HCT116 (cell line): ENCODE measurements around the gene CROT.

Source experiments
- EGR1 ChIP-seq: IDR thresholded peaks from 2 replicates; pipeline ENCODE4 v1.6.1; 2012; ENCODE audit warnings: low read depth
- EZH2 ChIP-seq: fragments of 200-600 bp; sonication (generic); IDR thresholded peaks from 2 replicates; pipeline ENCODE4 v1.6.1; 2017; ENCODE audit warnings: antibody characterized with exemption, mixed run types
- EZH2phosphoT487 ChIP-seq: fragments of 200-600 bp; IDR thresholded peaks from 2 replicates; pipeline ENCODE4 v1.6.1; 2018; ENCODE audit warnings: antibody characterized with exemption, borderline replicate concordance
- POLR2A ChIP-seq: IDR thresholded peaks from 2 replicates; pipeline ENCODE4 v1.7.0; 2011; ENCODE audit warnings: borderline replicate concordance; ENCODE audit not compliant: insufficient read depth, insufficient read length; ENCODE audit errors: extremely low read depth
- POLR2AphosphoS5 ChIP-seq: IDR thresholded peaks from 2 replicates; pipeline ENCODE4 v1.6.1; 2011; ENCODE audit warnings: mild to moderate bottlenecking, low read depth, low read length, moderate library complexity
- TF ChIP-seq, protein P1 (sequence below), 3 experiments: fragments of 200-600 bp in 1 of 3; sonication (generic) in 1 of 3; IDR thresholded peaks in 2 of 3; conservative IDR thresholded peaks in 1 of 3; 2 replicates each; pipeline ENCODE4 v1.5.1; 2012 to 2017; ENCODE audit warnings: low read depth in 2 of 3, low read length in 2 of 3, antibody characterized with exemption in 1 of 3, borderline replicate concordance in 1 of 3, control low read depth in 1 of 3, mild to moderate bottlenecking in 1 of 3, mixed read lengths in 1 of 3, mixed run types in 1 of 3, moderate library complexity in 1 of 3; ENCODE audit not compliant: insufficient read depth in 1 of 3

DNA sequence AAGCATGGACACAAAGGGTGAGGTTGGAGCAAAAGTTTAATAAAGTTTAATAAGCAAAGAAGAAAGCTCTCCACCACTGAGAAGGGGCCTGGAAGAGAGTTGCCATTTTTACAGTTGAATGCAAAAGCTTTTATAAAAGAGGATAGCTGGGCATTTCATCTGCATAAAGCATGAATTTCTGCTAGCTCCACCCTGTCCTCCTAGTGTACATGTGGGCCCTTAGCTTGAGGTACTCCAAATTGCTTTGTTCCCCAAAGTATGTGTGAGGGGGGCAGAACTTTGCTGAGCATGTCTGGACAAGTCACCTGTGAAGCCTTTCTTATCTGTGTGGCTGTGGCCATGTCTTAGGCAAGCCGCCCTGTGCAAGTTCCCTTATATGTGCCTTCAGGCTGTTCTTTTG, 22.6 kb upstream of the CROT start:
- TF ChIP-seq, protein P1, sequence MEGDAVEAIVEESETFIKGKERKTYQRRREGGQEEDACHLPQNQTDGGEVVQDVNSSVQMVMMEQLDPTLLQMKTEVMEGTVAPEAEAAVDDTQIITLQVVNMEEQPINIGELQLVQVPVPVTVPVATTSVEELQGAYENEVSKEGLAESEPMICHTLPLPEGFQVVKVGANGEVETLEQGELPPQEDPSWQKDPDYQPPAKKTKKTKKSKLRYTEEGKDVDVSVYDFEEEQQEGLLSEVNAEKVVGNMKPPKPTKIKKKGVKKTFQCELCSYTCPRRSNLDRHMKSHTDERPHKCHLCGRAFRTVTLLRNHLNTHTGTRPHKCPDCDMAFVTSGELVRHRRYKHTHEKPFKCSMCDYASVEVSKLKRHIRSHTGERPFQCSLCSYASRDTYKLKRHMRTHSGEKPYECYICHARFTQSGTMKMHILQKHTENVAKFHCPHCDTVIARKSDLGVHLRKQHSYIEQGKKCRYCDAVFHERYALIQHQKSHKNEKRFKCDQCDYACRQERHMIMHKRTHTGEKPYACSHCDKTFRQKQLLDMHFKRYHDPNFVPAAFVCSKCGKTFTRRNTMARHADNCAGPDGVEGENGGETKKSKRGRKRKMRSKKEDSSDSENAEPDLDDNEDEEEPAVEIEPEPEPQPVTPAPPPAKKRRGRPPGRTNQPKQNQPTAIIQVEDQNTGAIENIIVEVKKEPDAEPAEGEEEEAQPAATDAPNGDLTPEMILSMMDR (IDR thresholded peaks at IDR 0.05 in 2 of 3, conservative IDR thresholded peaks at IDR 0.05 in 1 of 3; ENCODE audit: borderline replicate concordance in 1 of 3, insufficient read depth in 1 of 3, low read depth in 2 of 3, low read length in 2 of 3), result no peak
- TF ChIP-seq POLR2A, result no peak
- no peak for TF ChIP-seq EGR1
- no peak for TF ChIP-seq EZH2
- TF ChIP-seq EZH2phosphoT487, result no peak
- TF ChIP-seq POLR2AphosphoS5, result no peak
